ENCODE data around the gene AAMP.

Gene AAMP

DNA sequence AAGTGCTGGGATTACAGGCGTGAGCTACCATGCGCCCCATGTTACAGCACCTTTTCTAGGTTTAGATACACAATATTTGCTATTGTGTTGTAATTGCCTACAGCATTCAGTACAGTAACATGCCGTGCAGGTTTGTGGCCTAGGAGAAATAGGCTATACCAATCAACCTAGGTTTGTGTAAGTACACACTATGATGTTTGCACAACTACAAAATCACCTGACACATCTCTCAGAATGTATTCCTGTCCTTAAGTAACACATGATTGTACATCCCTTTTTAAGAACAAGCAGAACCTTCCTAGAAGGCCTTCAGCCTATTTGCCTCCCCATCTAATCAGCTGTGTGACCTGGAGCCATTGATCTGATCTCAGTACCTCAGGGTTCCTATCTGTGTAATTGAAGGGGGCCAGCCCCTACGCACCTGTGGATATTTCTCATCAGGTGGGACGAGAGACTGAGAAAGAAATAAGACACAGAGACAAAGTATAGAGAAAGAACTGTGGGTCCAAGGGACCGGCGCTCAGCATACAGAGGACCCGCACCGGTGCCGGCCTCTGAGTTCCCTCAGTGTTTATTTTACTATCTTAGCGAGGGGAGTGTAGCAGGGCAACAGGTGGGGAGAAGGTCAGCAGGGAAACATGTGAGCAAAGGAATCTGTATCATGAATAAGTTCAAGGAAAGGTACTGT is 41.1 kb upstream of the AAMP start:
- Histone ChIP-seq H3K4me3 (ENCODE audit: low read length in 2 of 2) (peak overlapping the region in 1 of 2 donors; percentile 13), H3K4me1 (ENCODE audit: control insufficient read depth in 2 of 2, insufficient read depth in 2 of 2, low read length in 2 of 2) (peaks cover 6 to 25% of the 10 kb centered on the region in 2 donors), H3K27ac (ENCODE audit: low read depth in 2 of 2, low read length in 2 of 2) (peak overlapping the region; percentile 87 to 89), H3K36me3 (ENCODE audit: control insufficient read depth in 2 of 2, insufficient read depth in 2 of 2, low read length in 2 of 2) (no peaks in the 10 kb centered on the region), H3K9ac (ENCODE audit: low read depth in 1 of 2, low read length in 2 of 2) (peak overlapping the region; percentile 24 to 34), H3K9me3 (ENCODE audit: control insufficient read depth in 2 of 2, low read length in 2 of 2) (no peaks in the 10 kb centered on the region), H3K27me3 (ENCODE audit: control insufficient read depth in 2 of 2, insufficient read depth in 2 of 2, low read length in 2 of 2) (no peaks in the 10 kb centered on the region)

DNA sequence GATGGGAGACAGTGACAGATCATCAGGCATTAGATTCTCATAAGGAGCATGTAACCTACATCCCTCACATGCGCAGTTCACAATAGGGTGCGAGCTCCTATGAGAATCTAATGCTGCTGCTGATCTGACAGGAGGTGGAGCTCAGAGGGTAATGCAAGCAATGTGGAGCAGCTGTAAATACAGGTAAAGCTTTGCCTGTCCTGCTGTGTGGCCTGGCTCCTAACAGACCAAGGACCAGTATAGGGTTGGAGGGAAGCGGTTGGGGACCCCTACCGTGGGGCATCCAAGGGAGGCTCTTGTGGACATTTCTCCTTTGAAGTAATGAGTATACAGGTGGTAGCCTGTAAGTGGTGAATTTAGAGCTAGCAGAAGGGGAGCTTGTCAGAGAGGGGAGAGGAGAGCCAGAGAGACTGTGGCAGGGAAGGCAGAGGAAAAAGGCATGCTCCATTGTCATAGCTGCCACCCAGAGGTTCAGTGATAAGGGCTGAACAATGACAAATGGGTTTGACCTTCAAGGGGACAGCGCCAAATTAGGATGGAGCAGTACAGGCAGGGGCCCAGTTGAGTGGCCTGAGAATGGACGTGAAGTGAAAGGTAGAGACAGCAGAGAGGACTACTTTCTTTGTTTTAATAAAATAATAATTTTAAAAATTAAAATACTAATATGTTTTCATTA is 37.6 kb upstream of the AAMP start:
- Histone ChIP-seq H3K4me3 (ENCODE audit: low read length in 2 of 2) (no peak overlapping the region), H3K36me3 (ENCODE audit: control insufficient read depth in 2 of 2, insufficient read depth in 2 of 2, low read length in 2 of 2) (no peaks in the 10 kb centered on the region), H3K9me3 (ENCODE audit: control insufficient read depth in 2 of 2, low read length in 2 of 2) (no peaks in the 10 kb centered on the region), H3K27me3 (ENCODE audit: control insufficient read depth in 2 of 2, insufficient read depth in 2 of 2, low read length in 2 of 2) (no peaks in the 10 kb centered on the region), H3K9ac (ENCODE audit: low read depth in 1 of 2, low read length in 2 of 2) (no peak overlapping the region), H3K4me1 (ENCODE audit: control insufficient read depth in 2 of 2, insufficient read depth in 2 of 2, low read length in 2 of 2) (peaks cover 6 to 19% of the 10 kb centered on the region in 2 donors), H3K27ac (ENCODE audit: low read depth in 2 of 2, low read length in 2 of 2) (no peak overlapping the region)

DNA sequence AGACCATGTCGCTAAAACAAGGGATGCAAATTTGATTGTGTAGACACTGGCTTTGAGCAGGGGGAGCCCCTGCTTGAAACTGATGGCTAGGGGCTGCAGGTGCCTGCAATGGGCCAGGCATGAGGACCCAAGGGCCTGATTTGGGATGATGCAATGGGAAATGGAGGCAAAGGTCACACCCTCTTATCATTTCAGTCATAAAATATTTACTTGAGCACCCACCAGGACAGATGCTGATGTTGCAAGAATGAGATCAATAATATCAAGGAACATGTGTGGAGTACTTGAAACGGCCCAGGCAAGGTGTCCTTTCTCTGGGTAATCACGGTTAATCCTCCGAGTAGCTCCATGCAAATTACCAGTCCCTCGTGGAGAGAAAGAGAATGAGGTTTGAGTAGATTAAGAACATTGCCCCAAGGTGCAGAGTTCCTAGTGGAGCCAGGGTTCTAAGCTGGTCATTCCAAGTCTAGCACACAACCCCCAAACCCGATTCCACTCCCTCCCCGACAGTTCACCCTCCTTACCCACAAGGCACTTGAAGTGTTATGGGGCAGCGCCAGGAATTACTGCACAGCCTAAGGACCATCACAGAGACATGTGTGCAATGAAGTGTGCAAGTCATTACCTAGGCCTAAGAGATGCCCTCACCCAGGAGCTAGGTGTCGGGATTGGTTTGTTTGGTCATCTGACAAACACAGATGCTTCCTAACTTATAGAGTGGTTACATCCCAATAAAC is 36.4 kb upstream of the AAMP start:
- Histone ChIP-seq H3K36me3 (ENCODE audit: control insufficient read depth in 2 of 2, insufficient read depth in 2 of 2, low read length in 2 of 2) (no peaks in the 10 kb centered on the region), H3K4me1 (ENCODE audit: control insufficient read depth in 2 of 2, insufficient read depth in 2 of 2, low read length in 2 of 2) (peaks cover 6 to 10% of the 10 kb centered on the region in 2 donors), H3K9ac (ENCODE audit: low read depth in 1 of 2, low read length in 2 of 2) (no peak overlapping the region), H3K4me3 (ENCODE audit: low read length in 2 of 2) (no peak overlapping the region), H3K9me3 (ENCODE audit: control insufficient read depth in 2 of 2, low read length in 2 of 2) (no peaks in the 10 kb centered on the region), H3K27ac (ENCODE audit: low read depth in 2 of 2, low read length in 2 of 2) (no peak overlapping the region), H3K27me3 (ENCODE audit: control insufficient read depth in 2 of 2, insufficient read depth in 2 of 2, low read length in 2 of 2) (no peaks in the 10 kb centered on the region)

DNA sequence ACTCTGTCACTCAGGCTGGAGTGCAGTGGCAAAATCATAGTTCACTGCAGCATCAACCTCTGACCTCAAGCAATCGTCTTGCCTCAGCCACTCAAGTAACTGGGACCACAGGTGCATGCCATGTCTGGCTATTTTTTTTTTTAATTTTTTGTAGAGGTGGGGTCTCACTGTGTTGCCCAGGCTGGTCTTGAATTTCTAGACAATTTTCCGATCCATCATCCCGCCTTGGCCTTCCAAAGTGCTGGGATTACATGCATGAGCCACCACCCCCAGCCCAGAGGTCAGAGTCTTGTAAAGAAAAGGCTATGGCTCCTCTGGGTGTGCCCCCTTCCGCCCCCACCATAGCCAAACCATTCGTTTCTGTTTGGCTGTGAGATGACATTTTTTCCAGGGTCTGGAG is 35.4 kb upstream of the AAMP start:
- Histone ChIP-seq H3K4me1 (ENCODE audit: control insufficient read depth in 2 of 2, insufficient read depth in 2 of 2, low read length in 2 of 2) (peaks cover 1 to 3% of the 10 kb centered on the region in 2 donors), H3K9me3 (ENCODE audit: control insufficient read depth in 2 of 2, low read length in 2 of 2) (no peaks in the 10 kb centered on the region)

DNA sequence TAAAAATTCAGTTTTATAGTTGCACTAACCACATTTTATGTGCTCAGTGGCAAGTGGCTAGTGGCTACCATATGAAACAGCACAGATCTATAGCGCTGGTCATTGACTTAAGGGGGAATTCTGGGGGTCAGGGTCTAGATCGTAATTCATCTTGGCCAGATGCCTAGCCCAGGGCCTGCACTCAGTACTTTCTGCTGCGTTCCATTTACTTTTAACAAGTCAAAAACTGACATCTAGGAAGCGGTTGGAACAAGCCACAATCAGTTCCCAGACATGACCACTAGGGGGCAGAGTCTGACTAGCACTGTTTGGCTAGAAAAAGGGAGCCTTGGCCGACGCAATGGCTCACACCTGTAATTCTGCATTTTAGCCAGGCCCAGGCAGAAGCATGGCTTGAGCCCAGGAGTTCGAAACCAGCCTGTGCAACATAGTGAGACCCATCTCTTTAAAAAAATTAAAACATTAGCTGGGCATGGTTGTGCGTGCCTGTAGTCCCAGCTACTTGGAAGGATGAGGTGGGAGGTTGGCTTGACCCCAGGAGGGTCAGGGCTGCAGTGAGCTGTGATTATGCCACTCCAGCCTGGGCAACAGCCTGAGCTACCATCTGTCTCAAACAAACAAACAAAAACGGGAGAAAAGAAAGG is 31.4 kb upstream of the AAMP start:
- Histone ChIP-seq H3K9ac (ENCODE audit: low read depth in 1 of 2, low read length in 2 of 2) (peak overlapping the region; percentile 3 to 52), H3K27ac (ENCODE audit: low read depth in 2 of 2, low read length in 2 of 2) (no peak overlapping the region)

More for the DNA sequence above, 35.4 kb upstream of the AAMP start:
- H3K27ac ChIP-seq (ENCODE audit: low read depth in 2 of 2, low read length in 2 of 2): no peak overlapping the region
- no peak overlapping the region for H3K4me3 ChIP-seq (ENCODE audit: low read length in 2 of 2)
- no peaks in the 10 kb centered on the region for H3K36me3 ChIP-seq (ENCODE audit: control insufficient read depth in 2 of 2, insufficient read depth in 2 of 2, low read length in 2 of 2)
- H3K27me3 ChIP-seq (ENCODE audit: control insufficient read depth in 2 of 2, insufficient read depth in 2 of 2, low read length in 2 of 2): no peaks in the 10 kb centered on the region
- no peak overlapping the region for H3K9ac ChIP-seq (ENCODE audit: low read depth in 1 of 2, low read length in 2 of 2)

DNA sequence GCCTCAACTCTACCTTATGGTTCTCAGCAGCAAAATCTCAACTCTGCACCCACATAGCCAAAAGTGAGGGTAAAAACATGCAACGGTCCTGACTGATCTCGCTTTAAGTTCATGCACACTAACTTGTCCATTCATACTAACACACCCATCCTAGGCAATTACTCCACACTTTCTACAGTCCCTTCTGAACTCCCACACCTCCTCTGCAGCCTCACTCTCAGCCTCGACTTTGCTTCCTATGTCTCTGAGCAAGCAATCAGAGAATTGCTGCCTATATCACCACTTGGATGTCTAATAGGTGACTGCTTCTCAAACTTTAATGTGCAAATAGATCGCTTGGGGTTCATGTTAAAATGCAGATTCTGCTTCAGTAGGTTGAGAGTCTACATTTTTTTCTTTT is 30.2 kb upstream of the AAMP start:
- Histone ChIP-seq H3K36me3 (ENCODE audit: control insufficient read depth in 2 of 2, insufficient read depth in 2 of 2, low read length in 2 of 2) (no peaks in the 10 kb centered on the region), H3K4me1 (ENCODE audit: control insufficient read depth in 2 of 2, insufficient read depth in 2 of 2, low read length in 2 of 2) (peaks cover 5 to 6% of the 10 kb centered on the region in 2 donors), H3K27me3 (ENCODE audit: control insufficient read depth in 2 of 2, insufficient read depth in 2 of 2, low read length in 2 of 2) (no peaks in the 10 kb centered on the region), H3K9ac (ENCODE audit: low read depth in 1 of 2, low read length in 2 of 2) (no peak overlapping the region), H3K27ac (ENCODE audit: low read depth in 2 of 2, low read length in 2 of 2) (no peak overlapping the region), H3K4me3 (ENCODE audit: low read length in 2 of 2) (no peak overlapping the region), H3K9me3 (ENCODE audit: control insufficient read depth in 2 of 2, low read length in 2 of 2) (no peaks in the 10 kb centered on the region)

More for the DNA sequence above, 31.4 kb upstream of the AAMP start:
- no peaks in the 10 kb centered on the region for H3K27me3 ChIP-seq (ENCODE audit: control insufficient read depth in 2 of 2, insufficient read depth in 2 of 2, low read length in 2 of 2)
- H3K9me3 ChIP-seq (ENCODE audit: control insufficient read depth in 2 of 2, low read length in 2 of 2): no peaks in the 10 kb centered on the region
- no peak overlapping the region for H3K4me3 ChIP-seq (ENCODE audit: low read length in 2 of 2)
- H3K4me1 ChIP-seq (ENCODE audit: control insufficient read depth in 2 of 2, insufficient read depth in 2 of 2, low read length in 2 of 2): peaks cover 0 to 3% of the 10 kb centered on the region in 2 donors
- H3K36me3 ChIP-seq (ENCODE audit: control insufficient read depth in 2 of 2, insufficient read depth in 2 of 2, low read length in 2 of 2): no peaks in the 10 kb centered on the region

DNA sequence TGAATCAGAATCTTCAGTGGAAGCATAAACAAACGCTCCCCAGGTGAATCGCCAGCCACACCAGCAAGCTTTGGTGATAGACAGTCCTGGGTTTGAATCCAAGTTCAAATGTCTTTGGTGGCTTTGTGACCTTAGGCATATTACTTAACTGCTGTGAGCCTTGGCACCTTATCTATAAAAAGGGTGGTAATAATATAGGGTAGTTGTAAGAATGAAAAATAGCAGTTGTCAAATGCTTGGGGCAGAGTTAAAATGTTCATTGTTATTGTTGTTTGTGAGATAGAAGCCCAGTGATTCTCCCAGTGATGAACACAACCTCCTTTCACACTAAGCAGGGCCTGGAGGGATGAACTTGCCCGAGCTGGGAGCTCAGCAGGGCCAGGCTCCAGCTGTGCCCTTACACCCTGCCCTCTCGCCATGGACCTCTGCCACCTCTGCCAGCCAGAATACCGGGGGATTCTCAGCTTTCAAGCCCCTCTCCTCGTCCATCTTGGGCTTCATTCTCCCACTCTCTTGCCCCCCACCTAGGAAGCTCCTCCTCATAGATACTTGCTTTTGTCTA is 28.5 kb upstream of the AAMP start:
- H3K27ac ChIP-seq (ENCODE audit: low read depth in 2 of 2, low read length in 2 of 2): peak overlapping the region in 1 of 2 donors; percentile 6
- H3K4me1 ChIP-seq (ENCODE audit: control insufficient read depth in 2 of 2, insufficient read depth in 2 of 2, low read length in 2 of 2): peaks cover 19 to 22% of the 10 kb centered on the region in 2 donors
- H3K36me3 ChIP-seq (ENCODE audit: control insufficient read depth in 2 of 2, insufficient read depth in 2 of 2, low read length in 2 of 2): no peaks in the 10 kb centered on the region
- H3K9me3 ChIP-seq (ENCODE audit: control insufficient read depth in 2 of 2, low read length in 2 of 2): no peaks in the 10 kb centered on the region
- no peaks in the 10 kb centered on the region for H3K27me3 ChIP-seq (ENCODE audit: control insufficient read depth in 2 of 2, insufficient read depth in 2 of 2, low read length in 2 of 2)
- H3K4me3 ChIP-seq (ENCODE audit: low read length in 2 of 2): no peak overlapping the region
- H3K9ac ChIP-seq (ENCODE audit: low read depth in 1 of 2, low read length in 2 of 2): no peak overlapping the region

DNA sequence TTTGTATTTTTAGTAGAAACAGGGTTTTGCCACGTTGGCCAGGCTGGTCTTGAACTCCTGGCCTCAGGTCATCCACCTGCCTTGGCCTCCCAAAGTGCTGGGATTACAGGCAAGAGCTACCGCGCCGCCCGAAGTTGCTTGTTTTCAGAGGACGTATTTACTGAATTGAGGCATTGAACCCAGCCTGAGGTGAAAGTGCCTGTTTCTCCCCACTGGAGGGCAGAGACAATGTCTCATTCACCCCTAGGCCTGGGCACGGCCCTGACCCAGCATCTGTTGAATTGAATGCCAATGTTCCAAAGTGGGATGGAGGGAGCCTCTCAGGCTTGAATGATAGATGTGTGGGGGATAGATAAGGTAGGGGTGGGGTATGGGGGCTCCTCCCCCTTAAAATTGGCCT is 26.9 kb upstream of the AAMP start:
- H3K4me3 ChIP-seq (ENCODE audit: low read length in 2 of 2): no peak overlapping the region
- no peaks in the 10 kb centered on the region for H3K27me3 ChIP-seq (ENCODE audit: control insufficient read depth in 2 of 2, insufficient read depth in 2 of 2, low read length in 2 of 2)
- peaks cover 26 to 31% of the 10 kb centered on the region in 2 donors for H3K4me1 ChIP-seq (ENCODE audit: control insufficient read depth in 2 of 2, insufficient read depth in 2 of 2, low read length in 2 of 2)
- no peak overlapping the region for H3K27ac ChIP-seq (ENCODE audit: low read depth in 2 of 2, low read length in 2 of 2)
- H3K9ac ChIP-seq (ENCODE audit: low read depth in 1 of 2, low read length in 2 of 2): no peak overlapping the region
- H3K9me3 ChIP-seq (ENCODE audit: control insufficient read depth in 2 of 2, low read length in 2 of 2): no peaks in the 10 kb centered on the region
- H3K36me3 ChIP-seq (ENCODE audit: control insufficient read depth in 2 of 2, insufficient read depth in 2 of 2, low read length in 2 of 2): no peaks in the 10 kb centered on the region

DNA sequence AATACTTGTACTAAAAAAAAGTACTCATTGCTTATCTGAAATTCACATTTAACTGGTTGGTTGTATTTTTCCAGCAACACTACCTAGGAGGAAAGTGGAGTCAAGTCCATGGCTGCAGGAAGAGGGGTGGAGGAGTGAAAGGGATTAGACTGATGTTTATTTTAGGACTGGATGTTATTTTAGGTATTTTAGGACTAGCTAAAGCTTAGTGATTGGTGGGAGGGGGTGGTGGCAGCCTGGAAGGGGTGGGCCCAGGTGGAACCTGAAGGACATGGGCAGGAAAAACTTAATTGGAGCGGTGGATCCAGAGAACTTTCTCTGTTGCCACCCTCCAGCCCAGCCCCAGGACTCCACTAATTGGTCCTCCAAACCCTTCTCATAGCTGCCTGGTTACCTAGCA is 26.3 kb upstream of the AAMP start:
- no peak overlapping the region for H3K9ac ChIP-seq (ENCODE audit: low read depth in 1 of 2, low read length in 2 of 2)

More for the DNA sequence above, 26.3 kb upstream of the AAMP start:
- H3K27ac ChIP-seq (ENCODE audit: low read depth in 2 of 2, low read length in 2 of 2): no peak overlapping the region
- H3K4me1 ChIP-seq (ENCODE audit: control insufficient read depth in 2 of 2, insufficient read depth in 2 of 2, low read length in 2 of 2): peaks cover 30 to 36% of the 10 kb centered on the region in 2 donors
- H3K9me3 ChIP-seq (ENCODE audit: control insufficient read depth in 2 of 2, low read length in 2 of 2): no peaks in the 10 kb centered on the region
- H3K36me3 ChIP-seq (ENCODE audit: control insufficient read depth in 2 of 2, insufficient read depth in 2 of 2, low read length in 2 of 2): no peaks in the 10 kb centered on the region
- H3K4me3 ChIP-seq (ENCODE audit: low read length in 2 of 2): no peak overlapping the region
- no peaks in the 10 kb centered on the region for H3K27me3 ChIP-seq (ENCODE audit: control insufficient read depth in 2 of 2, insufficient read depth in 2 of 2, low read length in 2 of 2)
